Endothelial cell of umbilical vein (primary cell): ENCODE results near the gene FOXL2.

Experiments used
- POLR2A ChIP-seq: IDR thresholded peaks from 2 replicates; pipeline ENCODE4 v1.6.1; 2012; ENCODE audit warnings: low read depth, mild to moderate bottlenecking, control low read depth, low read length
- POLR2AphosphoS5 ChIP-seq: IDR thresholded peaks from 2 replicates; pipeline ENCODE4 v1.6.1; 2012; ENCODE audit warnings: low read depth, mild to moderate bottlenecking, control low read depth, low read length, moderate library complexity; ENCODE audit not compliant: insufficient read depth
- TF ChIP-seq, protein P1 (sequence below), 2 donors: IDR thresholded peaks; 1 replicate in 1 of 2; 2 replicates in 1 of 2; pipeline ENCODE4 v1.5.1; 2011; ENCODE audit warnings: low read length in 2 of 2, mild to moderate bottlenecking in 2 of 2, moderate library complexity in 2 of 2, control low read depth in 1 of 2, inconsistent platforms in 1 of 2, low read depth in 1 of 2; ENCODE audit not compliant: insufficient read depth in 1 of 2; ENCODE audit errors: extremely low read depth in 1 of 2
- TF ChIP-seq, protein P2 (sequence below): IDR thresholded peaks from 2 replicates; pipeline ENCODE4 v1.6.1; 2011; ENCODE audit not compliant: insufficient read depth, insufficient read length

DNA sequence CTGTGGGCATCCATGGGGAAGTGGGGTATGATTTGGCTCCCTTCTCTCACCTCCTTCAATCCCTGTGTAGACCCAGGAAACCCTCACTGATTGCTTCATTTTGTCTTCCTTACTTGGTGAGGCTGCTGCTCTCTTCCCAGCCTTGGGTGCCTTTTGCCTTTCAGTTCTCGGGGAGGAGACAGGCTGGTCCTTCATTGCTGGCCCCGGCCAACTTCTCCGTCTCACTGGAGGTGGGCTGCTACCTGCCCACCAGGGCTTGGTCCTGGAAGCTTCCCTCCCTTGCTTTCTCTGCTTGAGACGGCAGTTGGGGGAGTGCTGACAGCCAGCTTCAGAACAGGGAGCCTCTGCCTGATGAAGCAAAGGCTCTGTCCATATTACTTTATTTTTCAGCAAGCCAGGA lies 4.7 kb downstream of the FOXL2 start:
- TF ChIP-seq POLR2A (no peak), POLR2AphosphoS5 (no peak)
- TF ChIP-seq, protein P1, sequence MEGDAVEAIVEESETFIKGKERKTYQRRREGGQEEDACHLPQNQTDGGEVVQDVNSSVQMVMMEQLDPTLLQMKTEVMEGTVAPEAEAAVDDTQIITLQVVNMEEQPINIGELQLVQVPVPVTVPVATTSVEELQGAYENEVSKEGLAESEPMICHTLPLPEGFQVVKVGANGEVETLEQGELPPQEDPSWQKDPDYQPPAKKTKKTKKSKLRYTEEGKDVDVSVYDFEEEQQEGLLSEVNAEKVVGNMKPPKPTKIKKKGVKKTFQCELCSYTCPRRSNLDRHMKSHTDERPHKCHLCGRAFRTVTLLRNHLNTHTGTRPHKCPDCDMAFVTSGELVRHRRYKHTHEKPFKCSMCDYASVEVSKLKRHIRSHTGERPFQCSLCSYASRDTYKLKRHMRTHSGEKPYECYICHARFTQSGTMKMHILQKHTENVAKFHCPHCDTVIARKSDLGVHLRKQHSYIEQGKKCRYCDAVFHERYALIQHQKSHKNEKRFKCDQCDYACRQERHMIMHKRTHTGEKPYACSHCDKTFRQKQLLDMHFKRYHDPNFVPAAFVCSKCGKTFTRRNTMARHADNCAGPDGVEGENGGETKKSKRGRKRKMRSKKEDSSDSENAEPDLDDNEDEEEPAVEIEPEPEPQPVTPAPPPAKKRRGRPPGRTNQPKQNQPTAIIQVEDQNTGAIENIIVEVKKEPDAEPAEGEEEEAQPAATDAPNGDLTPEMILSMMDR (IDR thresholded peaks at IDR 0.05; ENCODE audit: extremely low read depth in 1 of 2, insufficient read depth in 1 of 2, low read depth in 1 of 2, low read length in 2 of 2), result no peak
- TF ChIP-seq, protein P2, sequence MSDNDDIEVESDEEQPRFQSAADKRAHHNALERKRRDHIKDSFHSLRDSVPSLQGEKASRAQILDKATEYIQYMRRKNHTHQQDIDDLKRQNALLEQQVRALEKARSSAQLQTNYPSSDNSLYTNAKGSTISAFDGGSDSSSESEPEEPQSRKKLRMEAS, result no peak
